GM19395 (cell line): ENCODE measurements around the gene PTGIS.

Experiments used
- ATAC-seq: cut with Tn5 transposase; IDR thresholded peaks from one replicate; pipeline ENCODE4 v1.9.1; 2021; ENCODE audit warnings: mild to moderate bottlenecking, moderate library complexity; ENCODE audit not compliant: unreplicated experiment

The PTGIS gene

DNA sequence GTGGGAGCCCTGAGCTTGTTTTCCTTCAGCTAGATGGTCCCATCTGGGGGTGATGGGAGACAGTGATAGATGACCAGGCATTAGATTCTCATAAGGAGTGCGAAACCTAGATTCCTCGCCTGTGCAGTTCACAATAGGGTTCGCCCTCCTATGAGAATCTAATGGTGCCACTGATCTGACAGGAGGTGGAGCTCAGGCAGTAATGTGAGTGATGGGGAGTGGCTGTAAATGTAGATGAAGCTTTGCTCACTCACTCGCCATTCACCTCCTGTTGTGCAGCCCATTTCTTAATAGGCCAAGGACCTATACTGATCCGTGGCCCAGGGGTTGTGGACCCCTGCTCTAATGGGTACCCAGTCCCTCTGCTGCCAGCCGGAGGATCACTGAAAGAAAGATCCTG lies 64.8 kb downstream of the PTGIS start:
- no peak for ATAC-seq

DNA sequence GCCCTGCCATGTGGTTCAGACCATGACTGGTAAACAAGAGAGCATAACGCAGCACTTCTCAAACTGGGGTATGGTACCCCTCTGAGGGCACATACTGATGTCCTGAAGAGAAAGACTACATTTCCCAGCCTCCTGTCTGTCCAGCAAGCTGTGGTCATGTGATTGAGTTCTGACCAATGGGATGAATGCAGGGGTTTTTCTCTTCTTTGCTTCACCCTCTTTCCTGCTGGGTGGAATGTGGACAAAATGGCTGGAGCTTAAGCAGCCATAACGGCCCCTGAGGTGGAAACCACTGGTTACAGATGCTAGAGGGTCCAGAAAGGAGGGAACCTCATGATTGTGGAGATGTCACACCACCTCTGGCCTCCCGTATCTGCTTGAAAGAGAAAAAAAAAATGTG lies 66.0 kb downstream of the PTGIS start:
- no peak for ATAC-seq

DNA sequence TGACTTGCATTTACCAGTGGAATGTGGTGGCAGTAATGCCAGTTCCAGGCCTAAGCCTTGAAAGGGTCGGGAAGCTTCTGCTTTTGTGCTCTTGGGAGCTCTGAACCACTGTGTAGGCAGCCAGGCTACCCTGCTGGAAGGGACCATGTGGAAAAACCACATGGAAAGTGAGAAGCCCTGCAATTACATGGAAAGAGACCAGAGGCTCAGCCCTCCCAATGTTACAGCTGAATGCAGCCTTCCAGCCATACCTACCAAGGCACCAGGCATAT lies 70.6 kb downstream of the PTGIS start:
- no peak for ATAC-seq

DNA sequence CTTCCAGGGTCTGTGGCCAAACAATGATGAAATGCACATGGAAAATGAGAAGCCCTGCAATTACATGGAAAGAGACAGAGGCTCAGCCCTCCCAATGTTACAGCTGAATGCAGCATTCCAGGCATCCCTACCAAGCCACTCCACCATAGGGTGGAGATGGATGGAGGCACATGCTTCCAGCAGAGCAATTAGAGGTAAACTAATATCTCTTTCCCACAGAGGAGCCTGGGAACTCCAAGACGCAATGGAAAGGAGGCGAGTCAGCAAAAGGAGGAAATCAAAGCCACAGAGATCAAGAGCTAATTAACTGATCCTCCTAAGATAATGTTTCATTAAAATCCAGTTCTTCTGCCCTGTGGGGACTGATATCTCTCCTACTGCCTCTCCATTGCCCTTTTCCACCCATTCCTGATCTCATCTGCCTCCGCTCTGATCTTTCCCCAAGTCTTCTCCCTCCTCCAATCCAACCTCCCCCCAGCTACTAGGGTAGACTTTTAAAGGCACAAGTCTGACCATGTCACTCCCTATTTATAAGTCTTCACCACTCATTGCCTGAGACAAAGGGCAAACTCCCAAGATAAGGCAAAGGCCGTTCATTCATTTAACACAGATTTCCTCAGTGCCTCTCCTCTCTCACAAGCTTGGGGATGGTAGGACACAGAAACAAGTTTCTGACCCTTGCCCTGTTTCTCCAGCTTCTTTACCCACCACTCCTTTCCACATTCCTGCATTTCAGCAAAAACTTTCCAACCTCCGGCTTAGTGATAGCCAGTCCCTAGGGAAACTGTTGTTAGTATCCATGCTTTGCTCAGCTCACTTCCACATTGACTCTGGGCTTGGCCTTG lies 71.2 kb downstream of the PTGIS start:
- ATAC-seq: no peak

DNA sequence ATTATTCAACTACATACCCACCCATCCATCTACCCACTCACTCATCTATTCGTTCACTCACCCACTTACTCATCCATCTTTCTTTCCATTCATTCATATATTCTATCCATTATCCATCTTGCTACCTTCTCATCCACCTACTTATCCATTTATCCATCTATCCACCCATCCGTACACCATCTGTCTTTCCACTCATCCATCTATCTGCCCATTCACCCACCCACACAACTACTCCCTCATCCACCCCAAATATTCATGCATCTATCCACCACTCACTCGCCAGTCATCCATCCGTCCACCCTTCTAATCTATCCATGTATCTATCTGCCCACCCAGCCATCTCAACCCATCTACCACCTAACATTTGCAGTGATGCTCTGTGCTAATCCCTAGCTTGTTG lies 71.9 kb downstream of the PTGIS start:
- ATAC-seq: no peak

DNA sequence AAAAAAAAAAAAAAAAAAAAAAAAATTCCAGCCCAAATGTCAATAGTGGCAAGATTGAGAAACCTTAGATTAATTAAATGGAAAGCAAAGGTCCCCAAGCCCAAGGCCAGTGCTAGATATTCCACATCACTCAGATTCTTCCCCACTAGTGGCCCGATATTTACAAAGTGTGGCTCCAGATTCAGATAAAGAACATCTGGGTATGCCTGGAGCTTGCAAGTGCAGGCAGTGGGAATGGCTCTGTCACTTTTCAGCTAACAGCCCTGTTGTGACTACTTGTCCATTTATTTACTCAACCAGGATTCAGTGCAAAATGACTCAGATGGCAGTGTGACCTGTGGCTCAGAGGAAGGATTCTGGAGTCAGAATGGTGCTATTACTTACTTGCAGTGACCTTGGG lies 77.2 kb downstream of the PTGIS start:
- no peak for ATAC-seq

DNA sequence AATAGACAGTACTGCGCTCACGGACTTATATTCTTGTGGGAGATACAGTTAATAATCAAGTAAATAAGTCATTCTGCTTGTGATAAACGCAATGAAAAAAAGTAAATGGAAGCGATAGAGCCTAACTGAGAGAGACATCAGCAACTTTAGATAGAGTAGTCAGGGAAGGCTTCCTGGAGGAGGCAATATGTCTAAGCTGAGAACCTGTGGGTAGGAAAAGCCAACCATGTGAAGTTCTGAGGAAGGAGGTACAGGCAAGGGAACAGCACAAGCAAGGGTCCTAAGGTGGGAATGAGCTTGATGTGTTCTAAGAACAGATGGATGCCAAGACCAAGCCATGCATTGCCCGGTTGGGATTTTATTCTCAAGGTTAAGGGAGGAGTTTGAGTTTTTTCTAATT lies 78.2 kb downstream of the PTGIS start:
- ATAC-seq: no peak

DNA sequence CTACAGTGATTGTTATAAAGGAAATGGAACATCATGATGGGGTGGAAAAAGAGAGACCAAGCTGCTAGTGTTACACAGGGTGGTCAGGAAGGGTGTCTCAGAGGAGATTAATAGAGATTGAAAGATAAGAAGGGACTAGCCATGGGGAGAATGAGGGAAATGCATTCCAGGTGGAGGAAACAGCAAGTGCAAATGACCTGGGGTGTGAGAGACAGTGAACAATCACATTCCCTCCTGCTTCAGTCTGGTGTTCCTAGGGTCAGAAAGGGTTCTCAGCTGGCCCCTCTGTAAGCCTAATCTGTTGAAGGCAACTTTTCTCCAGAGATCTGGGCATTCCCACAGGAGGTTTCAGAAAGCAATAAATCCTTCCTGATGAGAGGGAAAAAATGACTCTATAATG lies 81.9 kb downstream of the PTGIS start:
- ATAC-seq: no peak

DNA sequence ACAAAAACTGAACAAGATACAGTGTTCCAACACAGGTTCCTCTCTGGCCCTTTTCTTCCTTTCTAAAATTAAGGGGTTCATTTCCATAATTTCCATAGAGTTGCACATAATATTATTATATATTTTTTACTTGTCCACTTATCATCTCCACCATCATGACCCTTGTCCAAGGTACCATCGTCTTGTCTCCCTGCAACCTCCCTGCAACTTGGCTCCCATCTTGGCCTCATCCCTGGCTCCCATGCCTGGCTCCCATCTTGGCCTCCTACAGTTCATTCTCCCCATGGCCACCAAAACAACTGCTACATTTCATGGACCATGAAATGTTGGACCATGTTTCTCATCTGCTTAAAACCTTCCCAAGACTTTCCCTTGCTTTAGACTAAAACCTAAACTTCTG lies 82.4 kb downstream of the PTGIS start:
- no peak for ATAC-seq

DNA sequence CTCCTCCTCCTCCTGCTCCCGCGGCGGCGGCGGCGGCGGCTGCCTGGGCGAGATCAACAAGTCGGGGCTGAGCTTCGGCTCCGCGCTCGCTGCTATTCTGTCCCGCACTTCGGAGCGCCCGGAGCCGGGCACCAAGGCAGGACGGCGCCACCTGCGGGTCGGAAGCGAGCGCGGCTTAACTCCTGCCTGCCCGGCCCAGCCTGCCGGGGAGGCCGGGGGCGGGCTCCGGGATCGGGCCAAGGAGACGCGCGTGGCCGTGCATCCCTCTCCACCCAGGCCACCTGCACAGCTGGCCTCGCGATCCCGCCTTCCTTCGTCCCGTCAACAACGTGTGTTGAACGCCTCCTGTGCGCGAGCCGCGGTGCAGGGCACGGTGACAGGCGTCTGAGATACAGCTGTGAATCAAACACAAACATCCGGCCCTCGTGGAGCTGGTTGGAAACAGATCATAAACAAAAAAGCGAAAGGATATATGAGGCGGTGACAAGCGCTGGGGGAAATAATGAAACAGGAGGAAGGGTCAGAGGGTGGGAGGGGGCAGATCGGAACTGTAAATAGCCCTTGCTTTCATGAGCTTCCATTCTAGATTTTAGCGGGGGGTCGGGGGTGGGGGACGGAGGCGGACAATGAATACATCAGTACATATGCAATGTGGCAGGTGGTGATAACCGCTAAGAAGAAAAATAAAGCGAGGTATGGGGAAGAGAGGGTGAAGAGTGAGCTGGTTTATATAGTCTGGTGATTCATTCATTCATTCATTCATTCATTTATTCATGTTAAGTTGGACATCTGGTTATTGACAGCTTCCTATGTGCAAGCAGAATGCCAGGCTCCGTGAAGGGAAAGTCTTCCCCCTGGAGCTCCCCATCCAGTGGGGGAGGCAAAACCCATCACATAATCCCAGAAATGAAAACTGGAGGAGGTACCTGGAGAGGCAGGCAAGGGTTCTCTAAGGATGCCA lies 83.5 kb downstream of the PTGIS start:
- ATAC-seq: no peak

DNA sequence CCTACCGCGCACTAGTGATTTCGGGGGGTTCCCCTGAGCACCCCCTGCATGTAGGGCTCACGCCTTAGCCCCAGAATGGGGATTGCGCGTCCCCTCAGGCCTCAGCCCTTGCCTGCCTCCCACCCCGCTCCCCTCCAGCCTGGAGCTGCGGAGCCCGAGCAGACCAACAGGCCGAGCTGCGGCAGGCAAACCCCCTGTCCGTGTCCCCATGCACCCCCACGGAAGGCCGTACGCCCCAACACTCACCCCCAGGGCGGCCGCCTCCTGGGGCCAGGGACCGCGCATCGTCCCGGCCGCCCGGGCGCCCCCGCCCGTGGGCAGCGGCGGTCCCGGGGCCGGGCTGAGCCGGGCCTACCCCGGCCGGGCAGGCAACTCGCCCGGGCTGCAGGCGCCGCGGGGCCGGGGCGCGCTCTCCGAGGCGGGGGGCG lies 84.2 kb downstream of the PTGIS start:
- no peak for ATAC-seq

DNA sequence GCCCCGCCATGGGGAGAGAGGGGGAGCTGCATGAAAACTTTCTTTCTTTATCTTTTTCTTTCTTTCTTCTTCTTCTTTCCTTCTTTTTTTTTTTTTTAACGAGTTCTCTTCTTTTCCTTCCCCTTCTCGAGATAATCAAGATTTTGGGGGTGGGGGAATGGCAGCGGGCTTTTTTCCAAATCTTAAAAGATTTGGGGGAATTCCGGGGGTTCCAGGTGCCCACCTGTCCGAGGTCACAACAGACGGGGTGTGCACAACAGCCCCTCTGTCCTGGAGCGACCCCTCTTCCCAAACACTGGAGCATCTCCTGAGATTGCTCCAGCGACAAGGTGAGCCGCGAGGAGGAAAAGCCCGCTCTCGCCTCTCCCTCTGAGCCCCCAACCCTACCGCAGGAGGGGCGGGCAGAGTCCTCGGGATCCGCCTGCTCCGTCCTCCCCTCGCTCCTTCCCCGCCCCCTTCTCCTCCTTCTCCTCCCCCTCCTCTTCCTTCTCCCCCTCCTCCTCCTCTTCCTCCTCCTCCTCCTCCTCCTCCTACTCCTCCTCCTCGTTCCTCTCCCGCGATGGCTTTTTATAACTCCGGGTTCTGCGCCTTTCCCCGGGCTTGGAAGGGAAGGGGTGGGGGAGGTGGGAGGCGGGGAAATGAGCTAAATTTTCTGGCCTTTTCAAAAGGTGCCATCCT lies 84.8 kb downstream of the PTGIS start:
- ATAC-seq: no peak

DNA sequence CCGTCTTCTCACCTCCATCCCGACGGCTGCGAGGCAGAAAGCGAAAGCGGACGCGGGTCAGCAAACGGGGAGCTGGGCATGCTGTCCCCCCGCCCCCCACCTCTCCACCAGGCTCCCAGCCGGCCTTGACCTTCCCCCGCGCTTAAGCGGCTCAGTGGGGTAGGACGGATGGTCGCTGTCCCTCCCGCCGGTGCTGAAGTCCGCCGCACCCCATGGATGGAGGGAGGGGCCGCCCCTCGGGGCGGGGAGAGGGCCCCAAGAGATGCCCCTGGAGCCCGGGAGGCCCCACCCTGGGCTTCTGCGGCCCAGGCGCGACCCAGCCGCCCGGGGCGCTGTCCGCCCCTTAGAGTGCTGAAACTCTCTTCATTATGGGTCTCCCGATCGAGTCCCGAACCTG lies 85.3 kb downstream of the PTGIS start, which contains the start of gene KCNB1:
Gene KCNB1, minus strand, starts transcription at position 48 of the 397 bp plus-strand sequence. CDS start 188 bp downstream, outside the sequence.
- no peak for ATAC-seq

DNA sequence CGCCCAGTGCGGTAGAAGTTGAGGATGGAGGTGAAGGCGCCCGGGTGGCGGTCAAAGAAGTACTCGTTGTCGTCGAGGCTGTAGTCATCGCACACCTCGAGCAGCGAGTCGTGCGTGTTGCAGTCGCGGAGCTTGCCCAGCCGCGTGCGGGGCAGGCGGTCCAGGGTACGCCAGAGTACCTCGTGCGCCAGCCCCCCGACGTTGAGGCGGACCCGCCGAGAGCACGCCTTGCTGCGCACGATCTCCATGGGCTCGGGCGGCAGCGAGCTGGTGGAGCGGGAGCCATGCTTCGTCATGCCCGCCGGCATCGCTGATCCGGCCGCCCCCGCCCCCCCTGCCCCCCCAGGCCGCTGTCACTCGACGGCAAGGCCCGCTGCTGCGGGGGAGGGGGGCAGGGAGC lies 85.8 kb downstream of the PTGIS start:
- no peak for ATAC-seq

DNA sequence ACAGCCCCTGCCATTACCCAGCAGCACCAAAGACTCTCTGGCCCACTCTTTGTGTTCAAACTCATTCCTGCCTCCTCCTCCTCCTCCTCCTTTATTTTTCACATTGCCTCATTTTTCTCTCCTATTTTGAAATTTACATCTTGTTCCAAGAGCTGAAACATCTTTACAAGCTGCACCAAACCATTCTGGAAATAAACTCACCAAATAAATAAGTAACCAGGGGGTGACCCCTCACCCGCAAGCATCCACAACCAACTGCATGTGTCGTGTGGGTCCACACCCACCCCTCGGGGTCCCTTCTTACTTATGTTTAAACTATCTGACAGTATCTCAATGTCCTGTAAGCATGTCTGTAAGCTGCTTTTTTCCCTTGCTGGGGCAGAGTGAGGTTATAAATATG lies 86.8 kb downstream of the PTGIS start:
- no peak for ATAC-seq

DNA sequence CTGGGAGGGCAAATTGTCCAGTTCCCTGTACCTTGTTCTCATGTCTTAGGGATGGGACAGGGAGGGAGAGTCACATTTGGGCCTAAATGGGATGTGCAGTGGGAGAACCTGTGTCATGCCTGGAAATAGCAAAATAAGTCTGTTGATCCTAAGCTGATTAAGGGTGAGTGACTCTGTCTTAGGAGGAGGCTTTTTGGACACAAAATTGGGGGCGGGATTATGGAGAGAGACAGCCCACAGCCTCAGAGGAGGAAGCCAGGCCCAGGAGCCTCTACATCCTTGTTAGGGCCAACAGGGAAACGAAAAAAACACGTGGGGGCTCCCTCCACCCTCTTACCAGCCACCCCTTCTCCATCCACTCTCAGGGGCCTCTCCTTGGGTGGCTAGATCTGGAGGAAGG lies 87.7 kb downstream of the PTGIS start:
- ATAC-seq: no peak

DNA sequence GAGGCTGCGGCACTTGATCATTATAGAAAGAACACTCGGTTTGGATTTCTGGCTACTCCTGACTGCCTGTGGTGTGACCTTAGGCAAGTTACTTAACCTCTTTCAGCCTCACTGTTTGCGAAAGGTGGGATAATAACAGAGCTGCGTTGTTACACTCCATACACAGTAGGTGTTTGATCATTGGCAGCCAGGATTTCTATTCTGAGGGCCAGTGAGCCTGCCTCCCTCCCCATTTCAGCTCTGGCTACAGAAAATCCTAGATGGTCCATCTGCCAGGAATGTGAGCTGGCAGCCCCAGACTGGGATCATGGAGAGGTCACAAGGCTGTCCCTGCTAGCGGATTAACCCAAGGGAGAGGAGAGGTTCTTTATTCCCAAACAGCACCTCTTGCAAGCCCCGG lies 88.2 kb downstream of the PTGIS start:
- ATAC-seq: no peak

DNA sequence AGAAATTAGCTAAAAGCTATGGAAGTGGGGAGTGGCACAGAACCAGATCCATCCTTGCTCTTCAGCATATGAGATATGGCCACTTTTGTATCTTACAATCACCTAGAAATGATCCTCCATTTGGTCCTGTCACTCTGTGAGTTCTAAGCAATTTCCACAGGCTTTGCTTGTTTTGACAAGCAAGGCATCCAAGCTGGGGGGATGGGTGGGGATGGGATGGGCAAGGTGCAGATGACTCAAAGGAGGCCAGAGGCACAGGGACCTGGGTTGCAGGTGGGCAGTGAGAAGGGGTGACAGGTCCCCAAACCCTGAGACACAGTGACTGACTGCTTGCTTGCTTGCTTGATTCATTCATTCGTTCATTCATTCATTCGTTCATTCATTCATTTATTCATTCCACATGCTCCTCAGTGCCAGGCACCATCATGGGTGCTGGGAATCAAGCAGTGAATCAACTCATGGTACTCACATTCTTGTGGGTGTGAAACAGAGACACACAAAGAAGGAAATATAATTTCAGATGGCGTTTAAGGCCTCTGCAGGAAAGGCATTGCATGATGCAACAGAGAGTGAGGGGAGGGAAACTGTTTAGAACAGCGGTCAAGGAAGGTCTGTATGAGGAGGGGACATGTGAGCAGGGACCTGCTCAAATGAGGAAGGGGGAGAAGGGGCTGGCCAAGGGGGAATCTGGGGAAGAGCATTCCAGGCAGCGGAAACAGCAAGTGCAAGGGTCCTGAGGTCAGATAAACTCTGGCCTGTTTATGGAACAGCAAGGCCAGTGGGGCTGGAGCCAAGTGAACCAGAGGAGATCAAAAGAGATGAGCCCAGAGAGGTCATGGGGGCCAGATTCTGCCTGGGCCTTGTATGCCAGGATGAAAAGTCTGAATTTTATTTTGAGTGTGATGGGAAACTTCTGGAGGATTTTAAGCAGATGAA lies 88.9 kb downstream of the PTGIS start:
- no peak for ATAC-seq

DNA sequence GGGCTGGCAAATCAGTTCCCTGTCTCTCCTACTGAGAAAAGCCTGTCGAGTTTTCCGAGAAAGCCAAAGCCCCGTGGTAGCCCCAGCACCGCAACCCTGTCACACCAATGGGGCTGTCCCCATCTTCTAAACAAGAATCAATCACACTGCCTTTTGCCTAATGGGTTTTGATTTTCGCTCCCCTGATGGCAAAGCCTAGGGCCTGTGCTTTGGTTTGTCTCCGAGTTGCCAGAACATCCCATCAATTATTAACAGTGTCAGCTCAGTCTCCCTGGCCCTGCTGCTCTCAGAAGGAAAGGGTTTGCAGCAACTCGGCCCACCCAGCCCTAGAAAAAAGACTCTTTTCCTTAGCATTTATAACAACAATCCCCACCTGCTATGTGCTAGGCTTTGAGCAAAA lies 89.7 kb downstream of the PTGIS start:
- no peak for ATAC-seq

DNA sequence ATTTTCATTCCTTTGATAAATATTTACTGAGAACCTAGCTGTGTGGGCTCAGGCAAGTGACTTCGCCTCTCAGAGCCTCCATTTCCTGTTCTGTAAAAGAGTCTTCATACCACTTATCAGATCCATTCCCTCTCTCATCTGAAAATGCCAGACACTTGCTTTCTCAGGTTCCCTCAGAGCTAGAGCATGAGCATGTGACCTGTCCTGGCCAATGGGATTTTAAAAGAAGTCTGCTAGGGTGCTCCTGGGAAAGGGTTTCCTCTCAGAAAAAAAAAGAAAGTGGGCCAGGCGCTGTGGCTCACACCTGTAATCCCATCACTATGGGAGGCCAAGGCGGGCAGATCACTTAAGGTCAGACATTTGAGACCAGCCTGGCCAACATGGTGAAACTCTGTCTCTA lies 90.7 kb downstream of the PTGIS start:
- no peak for ATAC-seq

DNA sequence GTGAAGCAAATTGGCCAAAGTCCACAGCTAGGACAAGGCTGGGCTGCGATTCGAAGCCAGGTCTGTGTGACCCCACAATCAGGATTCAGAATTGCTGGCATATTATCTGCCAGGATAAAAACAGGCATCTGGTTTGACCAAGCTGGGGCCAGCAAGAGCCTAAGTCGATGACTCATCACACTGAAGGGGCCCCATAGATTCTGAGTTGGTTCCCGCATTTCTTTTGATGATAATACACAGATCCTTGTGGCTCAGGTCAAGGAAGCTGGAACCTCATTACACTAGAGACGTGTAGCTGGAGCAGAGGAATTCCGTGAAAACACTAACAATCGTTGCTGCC lies 92.0 kb downstream of the PTGIS start:
- ATAC-seq: no peak
